IPS DF 6.9 (cell line): ENCODE measurements around the gene SCN4A.
"Not testable (repeated sequence)": the region's sequence is repeated elsewhere in the genome, so short reads cannot be mapped to it uniquely, and the experiment has no call there.

ENCODE experiments used
- DNase-seq: peaks from one replicate; pipeline ENCODE4 v3.0.0-alpha.2; 2013; ENCODE audit warnings: low read depth, low spot score
- H3K27ac ChIP-seq: one replicate; pipeline ENCODE4 v1.5.1; 2013; ENCODE audit warnings: low read length, control low read depth
- H3K27me3 ChIP-seq: 2 replicates; pipeline ENCODE4 v1.6.1; 2013; ENCODE audit warnings: mild to moderate bottlenecking, low read length; ENCODE audit not compliant: control insufficient read depth, insufficient read depth
- H3K36me3 ChIP-seq: 2 replicates; pipeline ENCODE4 v1.6.1; 2013; ENCODE audit warnings: low read length; ENCODE audit not compliant: control insufficient read depth, insufficient read depth
- H3K4me1 ChIP-seq: 2 replicates; pipeline ENCODE4 v1.6.1; 2013; ENCODE audit warnings: low read length; ENCODE audit not compliant: control insufficient read depth, insufficient read depth
- H3K4me3 ChIP-seq: 2 replicates; pipeline ENCODE4 v1.5.1; 2013; ENCODE audit warnings: mild to moderate bottlenecking, low read length
- H3K9me3 ChIP-seq: 2 replicates; pipeline ENCODE4 v1.6.1; 2013; ENCODE audit warnings: low read length, inconsistent platforms; ENCODE audit not compliant: control insufficient read depth, insufficient read depth
- WGBS: extraction: QIAGEN DNeasy Blood & Tissue Kit; methylation state at CpG from one replicate; pipeline ENCODE4 v1.1.7; 2013; ENCODE audit warnings: mixed read lengths, missing lambda C conversion rate; ENCODE audit not compliant: insufficient read length, insufficient coverage; 5-methylcytosine and 5-hydroxymethylcytosine counted together

SCN4A gene

GRCh38 chr17:63911657-63912100 lies 61.0 kb downstream of the SCN4A start:
- Histone ChIP-seq H3K36me3 (no peaks in the 10 kb centered on the region), H3K4me3 (no peak overlapping the region), H3K27me3 (no peaks in the 10 kb centered on the region), H3K4me1 (peaks cover 3% of the 10 kb centered on the region; the same call in 1 of the 2 replicates), H3K27ac (no peak overlapping the region), H3K9me3 (no peaks in the 10 kb centered on the region)
- DNase-seq, result no peak
- no CpG with 5 or more reads among the region's 8 CpGs for WGBS

DNA sequence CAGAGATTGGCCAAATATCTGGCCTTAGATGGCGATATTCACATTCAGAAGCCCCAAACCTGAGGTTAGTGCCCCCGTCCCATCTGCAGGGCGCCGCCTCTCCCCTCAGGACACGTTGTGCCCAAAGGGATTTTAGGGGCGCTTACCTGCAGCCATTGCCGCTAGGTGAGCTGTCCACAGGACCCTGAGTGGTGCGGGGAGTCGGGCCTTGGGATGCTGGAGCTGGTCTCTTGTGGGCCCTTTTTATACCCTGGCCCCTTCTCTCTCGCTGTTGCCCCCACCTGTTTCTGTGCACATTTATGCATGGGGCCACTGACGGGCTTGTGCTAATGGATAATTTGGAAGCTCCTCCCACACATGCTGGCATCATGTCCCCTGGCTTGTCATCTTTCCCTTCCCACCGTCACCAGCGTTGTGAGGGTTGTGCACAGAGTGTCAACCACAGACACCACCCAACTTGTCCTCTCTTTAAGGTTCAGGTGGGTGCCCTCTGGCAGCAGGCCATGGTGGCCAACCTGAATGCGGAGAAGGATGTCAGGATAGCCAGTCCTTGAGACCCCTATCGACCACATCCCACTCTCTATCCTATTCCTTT lies 61.6 kb downstream of the SCN4A start, which contains the start of gene CSHL1:
TSS of gene CSHL1 (minus strand) at position 218 of the 595 bp plus-strand sequence. CDS start at position 156, 62 bp downstream.
- H3K4me3 ChIP-seq, result no peak within 1 kb of the TSS
- no peaks in the 10 kb centered on the region for H3K27me3 ChIP-seq
- H3K27ac ChIP-seq, result no peak within 1 kb of the TSS
- WGBS, result no CpG with 5 or more reads among the region's 15 CpGs
- peaks cover 3% of the 10 kb centered on the region; the same call in 1 of the 2 replicates for H3K4me1 ChIP-seq
- no peaks in the 10 kb centered on the region for H3K36me3 ChIP-seq
- DNase-seq, result no peak
- H3K9me3 ChIP-seq, result no peaks in the 10 kb centered on the region

DNA sequence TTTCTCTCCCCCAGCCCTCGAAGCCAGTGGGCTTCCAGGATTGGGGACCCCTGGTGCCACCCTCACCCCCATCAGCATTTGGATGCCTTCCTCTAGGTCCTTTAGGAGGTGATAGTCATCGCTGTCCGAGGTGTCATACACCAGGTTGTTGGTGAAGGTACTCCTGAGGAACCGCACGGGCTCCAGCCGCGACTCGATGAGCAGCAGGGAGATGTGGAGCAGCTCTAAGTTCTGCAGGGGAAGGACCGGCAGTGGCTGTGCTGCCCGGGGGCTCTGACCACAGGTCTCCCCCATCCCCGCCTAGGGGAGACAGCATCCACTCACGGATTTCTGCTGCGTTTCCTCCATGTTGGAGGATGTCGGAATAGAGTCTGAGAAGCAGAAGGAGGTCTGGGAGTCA lies 62.6 kb downstream of the SCN4A start:
- WGBS, result no CpG with 5 or more reads among the region's 14 CpGs
- no peak overlapping the region for H3K27ac ChIP-seq
- H3K27me3 ChIP-seq, result no peaks in the 10 kb centered on the region
- H3K9me3 ChIP-seq, result no peaks in the 10 kb centered on the region
- H3K4me1 ChIP-seq, result peaks cover 3% of the 10 kb centered on the region; the same call in 1 of the 2 replicates
- H3K4me3 ChIP-seq, result no peak overlapping the region
- H3K36me3 ChIP-seq, result no peaks in the 10 kb centered on the region
- no peak for DNase-seq

- not testable (repeated sequence) for H3K27ac ChIP-seq, H3K4me3 ChIP-seq, H3K4me1 ChIP-seq, DNase-seq, H3K27me3 ChIP-seq, H3K9me3 ChIP-seq, H3K36me3 ChIP-seq
- no CpG with 5 or more reads among the region's 10 CpGs for WGBS
Observed at GRCh38 chr17:63909586-63909985, 63.1 kb downstream of the SCN4A start.

DNA sequence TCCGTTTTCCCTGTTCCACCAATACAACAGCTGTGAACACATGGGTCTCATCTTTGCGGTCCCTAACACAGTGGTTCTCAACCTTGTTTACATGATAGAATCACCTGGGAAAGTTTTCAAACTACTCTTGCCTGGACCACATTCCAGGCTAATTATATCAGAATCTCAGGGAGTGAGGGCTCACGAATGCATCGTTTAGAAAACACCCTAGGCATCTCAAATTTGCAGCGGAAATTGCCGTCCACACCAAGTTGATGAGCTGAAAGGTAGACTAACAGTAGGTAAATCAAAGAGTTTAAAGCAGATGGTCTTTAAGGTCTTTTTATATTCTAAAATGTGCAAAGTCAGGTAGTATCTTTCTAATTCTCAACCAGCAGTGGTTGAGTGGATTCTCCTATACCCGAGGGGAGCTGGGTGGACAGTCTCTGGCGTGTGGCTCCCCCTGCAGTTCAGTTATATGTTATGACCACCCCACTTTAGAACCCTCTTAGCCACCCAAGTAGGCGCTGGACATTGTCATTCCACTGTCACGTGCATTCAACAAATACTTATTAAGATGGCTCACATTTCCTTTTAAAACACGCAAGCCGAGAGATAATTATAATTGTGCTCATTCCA lies 65.4 kb downstream of the SCN4A start:
- not testable (repeated sequence) for H3K27me3 ChIP-seq, H3K36me3 ChIP-seq, H3K9me3 ChIP-seq, H3K4me1 ChIP-seq, H3K4me3 ChIP-seq, DNase-seq, H3K27ac ChIP-seq
- no CpG with 5 or more reads among the region's 12 CpGs for WGBS

- H3K36me3 ChIP-seq, H3K27ac ChIP-seq, H3K4me1 ChIP-seq, H3K4me3 ChIP-seq, H3K9me3 ChIP-seq, H3K27me3 ChIP-seq, DNase-seq: not testable (repeated sequence)
- WGBS, result no CpG with 5 or more reads among the region's 8 CpGs
Observed at GRCh38 chr17:63904796-63905195, 67.9 kb downstream of the SCN4A start.

- H3K36me3 ChIP-seq, H3K27ac ChIP-seq, DNase-seq: not testable (repeated sequence)
Observed at GRCh38 chr17:63903787-63904201, 68.9 kb downstream of the SCN4A start.

GRCh38 chr17:63901971-63902370 lies 70.7 kb downstream of the SCN4A start:
- H3K36me3 ChIP-seq, H3K4me1 ChIP-seq, DNase-seq, H3K4me3 ChIP-seq, H3K9me3 ChIP-seq, H3K27me3 ChIP-seq, H3K27ac ChIP-seq: not testable (repeated sequence)
- WGBS, result no CpG with 5 or more reads among the region's 2 CpGs

More at GRCh38 chr17:63903787-63904201, 68.9 kb downstream of the SCN4A start:
- no CpG with 5 or more reads among the region's 5 CpGs for WGBS
- H3K27me3 ChIP-seq, H3K9me3 ChIP-seq, H3K4me3 ChIP-seq, H3K4me1 ChIP-seq: not testable (repeated sequence)

DNA sequence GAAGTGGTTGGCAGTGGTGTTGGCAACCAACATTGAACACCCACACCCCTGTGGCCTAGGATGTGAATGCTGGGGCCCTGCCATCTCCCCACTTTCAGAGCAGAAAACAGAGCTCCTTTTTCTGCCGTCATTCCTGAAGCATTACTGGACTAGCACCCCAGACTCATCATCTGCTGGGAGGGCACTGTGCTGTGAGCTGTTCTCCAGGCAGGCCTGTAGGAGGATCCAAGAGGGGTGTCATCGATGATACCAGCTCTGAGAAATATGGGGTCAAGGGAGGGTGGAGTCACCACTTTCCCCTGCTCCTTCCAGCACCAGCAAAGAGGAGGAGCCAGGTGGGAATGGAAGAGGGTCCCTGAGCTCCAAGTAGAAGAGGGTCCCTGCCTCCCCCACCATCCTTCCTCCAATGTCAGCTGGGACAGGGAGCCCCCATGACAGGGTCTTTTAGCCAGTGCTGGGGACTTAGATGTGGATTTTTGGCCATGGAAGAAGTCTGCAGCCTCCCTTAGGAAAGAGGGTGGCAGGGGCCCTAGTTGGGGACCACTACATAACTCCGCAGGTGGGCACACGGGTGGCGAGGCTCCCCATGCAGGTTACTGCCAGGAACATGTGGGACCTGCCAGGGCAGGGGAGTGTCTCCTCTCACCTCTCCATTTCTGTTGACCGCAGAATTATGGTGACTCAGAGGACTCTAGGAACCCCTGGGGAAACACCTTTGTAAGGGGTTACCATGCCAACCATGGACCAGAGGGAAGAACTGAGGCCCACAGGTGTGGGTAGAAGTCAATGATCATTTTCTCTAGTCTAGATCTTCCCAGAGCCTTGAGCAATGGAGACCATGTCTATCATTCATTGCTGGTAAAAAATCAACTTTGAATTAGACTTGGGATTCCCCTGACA lies 73.6 kb downstream of the SCN4A start:
- not testable (repeated sequence) for DNase-seq, H3K9me3 ChIP-seq, H3K4me1 ChIP-seq, H3K4me3 ChIP-seq, H3K36me3 ChIP-seq, H3K27me3 ChIP-seq, H3K27ac ChIP-seq
- WGBS, result no CpG with 5 or more reads among the region's 6 CpGs

DNA sequence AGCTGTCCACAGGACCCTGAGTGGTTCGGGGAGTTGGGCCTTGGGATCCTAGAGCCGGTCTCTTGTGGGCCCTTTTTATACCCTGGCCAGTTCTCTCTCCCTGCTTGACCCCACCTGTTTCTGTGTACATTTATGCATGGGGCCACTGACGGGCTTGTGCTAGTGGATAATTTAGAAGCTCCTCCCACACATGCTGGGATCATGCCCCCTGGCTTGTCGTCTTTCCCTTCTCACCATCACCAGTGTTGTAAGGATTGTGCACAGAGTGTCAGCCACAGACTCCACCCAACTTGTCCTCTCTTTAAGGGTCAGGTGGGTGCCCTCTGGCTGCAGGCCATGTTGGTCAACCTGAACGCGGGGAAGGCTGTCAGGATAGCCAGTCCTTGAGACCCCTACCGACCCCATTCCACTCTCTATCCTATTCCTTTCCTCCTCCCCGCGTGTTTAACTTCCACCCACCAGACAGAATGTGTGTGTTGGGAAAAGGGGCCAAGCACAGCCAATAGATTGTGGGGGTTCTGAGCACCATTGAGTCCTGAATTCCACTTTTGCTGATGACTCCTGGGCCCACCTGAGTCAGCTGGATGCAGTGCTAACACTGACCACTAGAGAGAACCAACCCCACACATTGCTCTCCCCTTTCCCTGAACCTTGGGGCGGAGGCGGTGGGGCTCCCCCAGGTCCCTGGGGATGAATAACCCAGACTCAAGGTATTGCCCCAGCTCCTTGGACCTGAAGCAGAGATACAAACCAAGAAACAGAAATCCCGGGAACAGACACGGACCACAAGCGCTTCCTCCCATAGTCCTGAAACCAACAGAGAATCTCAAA lies 76.0 kb downstream of the SCN4A start, which contains the start of gene CSH1:
TSS of gene CSH1 (minus strand) at position 51 of the 831 bp plus-strand sequence. CDS start 63 bp downstream, outside the sequence.
- H3K4me1 ChIP-seq, H3K4me3 ChIP-seq, H3K36me3 ChIP-seq, H3K27ac ChIP-seq, H3K9me3 ChIP-seq, H3K27me3 ChIP-seq, DNase-seq: not testable (repeated sequence)
- no CpG with 5 or more reads among the region's 14 CpGs for WGBS
